HFF-Myc (cell line): ENCODE data around the gene UNK.
A peak's percentile ranks its signal among the peaks of the same experiment; 100 is the strongest.

Experiments
- DNase-seq: peaks from one replicate; pipeline ENCODE4 v3.0.0-alpha.2; 2011; ENCODE audit warnings: low read depth; ENCODE audit errors: extremely low read depth
- H3K4me3 ChIP-seq: replicated peaks from 2 replicates; pipeline ENCODE4 v1.5.1; 2011; ENCODE audit warnings: low read depth, mild to moderate bottlenecking, control low read depth, low read length
- TF ChIP-seq, protein P1 (sequence below): IDR thresholded peaks from 2 replicates; pipeline ENCODE4 v1.5.1; 2012; ENCODE audit warnings: mild to moderate bottlenecking, low read depth, low read length, control low read depth; ENCODE audit errors: missing control alignments

The UNK gene

DNA sequence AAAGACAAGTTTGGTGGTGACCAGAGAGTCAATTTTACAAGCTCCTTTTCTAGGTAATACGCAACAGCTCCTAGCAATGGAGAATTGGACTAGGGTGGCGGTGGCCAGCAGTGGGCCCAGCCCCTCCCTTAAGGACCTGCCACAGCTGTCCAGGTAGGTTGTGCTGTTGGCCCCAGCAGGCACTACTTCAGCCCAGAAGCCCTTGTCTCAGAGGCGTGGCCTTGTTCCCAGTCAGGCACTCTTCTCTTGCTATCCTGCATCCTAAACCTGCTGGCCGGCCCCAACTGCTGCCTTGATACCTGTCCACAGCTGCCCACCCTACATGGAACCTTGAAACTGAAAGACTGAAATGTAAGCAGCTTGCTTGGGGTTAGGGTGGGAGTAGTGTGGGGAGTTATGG, 18.6 kb upstream of the UNK start:
- DNase-seq: no peak
- H3K4me3 ChIP-seq: no peak overlapping the region
- TF ChIP-seq, protein P1, sequence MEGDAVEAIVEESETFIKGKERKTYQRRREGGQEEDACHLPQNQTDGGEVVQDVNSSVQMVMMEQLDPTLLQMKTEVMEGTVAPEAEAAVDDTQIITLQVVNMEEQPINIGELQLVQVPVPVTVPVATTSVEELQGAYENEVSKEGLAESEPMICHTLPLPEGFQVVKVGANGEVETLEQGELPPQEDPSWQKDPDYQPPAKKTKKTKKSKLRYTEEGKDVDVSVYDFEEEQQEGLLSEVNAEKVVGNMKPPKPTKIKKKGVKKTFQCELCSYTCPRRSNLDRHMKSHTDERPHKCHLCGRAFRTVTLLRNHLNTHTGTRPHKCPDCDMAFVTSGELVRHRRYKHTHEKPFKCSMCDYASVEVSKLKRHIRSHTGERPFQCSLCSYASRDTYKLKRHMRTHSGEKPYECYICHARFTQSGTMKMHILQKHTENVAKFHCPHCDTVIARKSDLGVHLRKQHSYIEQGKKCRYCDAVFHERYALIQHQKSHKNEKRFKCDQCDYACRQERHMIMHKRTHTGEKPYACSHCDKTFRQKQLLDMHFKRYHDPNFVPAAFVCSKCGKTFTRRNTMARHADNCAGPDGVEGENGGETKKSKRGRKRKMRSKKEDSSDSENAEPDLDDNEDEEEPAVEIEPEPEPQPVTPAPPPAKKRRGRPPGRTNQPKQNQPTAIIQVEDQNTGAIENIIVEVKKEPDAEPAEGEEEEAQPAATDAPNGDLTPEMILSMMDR: no peak

DNA sequence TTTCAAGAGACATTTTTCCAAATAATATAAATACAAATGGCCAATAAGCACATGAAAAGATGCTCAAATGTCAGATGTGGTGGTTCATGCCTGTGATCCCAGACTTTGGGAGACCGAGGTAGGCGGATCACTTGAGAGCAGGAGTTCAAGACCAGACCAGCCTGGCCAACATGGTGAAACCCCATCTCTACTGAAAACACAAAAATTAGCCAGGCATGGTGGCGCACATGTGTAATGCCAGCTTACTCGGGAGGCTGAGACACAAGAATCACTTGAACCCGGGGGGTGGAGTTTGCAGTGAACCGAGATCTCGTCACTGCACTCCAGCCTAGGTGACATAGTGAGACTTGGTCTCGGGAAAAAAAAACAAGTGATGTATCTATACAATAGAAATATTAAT, 16.7 kb upstream of the UNK start:
- no peak for DNase-seq
- TF ChIP-seq, protein P1: no peak
- no peak overlapping the region for H3K4me3 ChIP-seq

DNA sequence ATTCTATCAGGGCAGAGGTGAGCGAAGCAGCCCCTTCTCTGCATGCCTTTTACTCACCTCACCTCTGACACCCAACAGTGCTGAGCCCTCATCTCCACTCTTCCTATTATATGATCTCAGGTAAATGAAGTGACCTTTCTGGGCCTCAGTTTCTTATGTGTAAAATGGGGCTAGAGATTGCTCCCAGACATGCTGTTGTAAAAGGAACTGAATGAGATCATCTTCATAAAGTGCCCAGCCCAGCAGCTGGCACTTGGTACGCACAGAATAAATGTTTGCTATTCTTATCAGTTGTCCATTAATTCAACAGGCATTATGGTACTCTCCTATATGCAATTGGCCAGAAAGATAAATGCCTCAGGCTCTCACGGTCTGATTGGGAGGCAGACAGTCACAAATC, 15.1 kb upstream of the UNK start:
- DNase-seq: no peak
- TF ChIP-seq, protein P1: no peak
- no peak overlapping the region for H3K4me3 ChIP-seq

DNA sequence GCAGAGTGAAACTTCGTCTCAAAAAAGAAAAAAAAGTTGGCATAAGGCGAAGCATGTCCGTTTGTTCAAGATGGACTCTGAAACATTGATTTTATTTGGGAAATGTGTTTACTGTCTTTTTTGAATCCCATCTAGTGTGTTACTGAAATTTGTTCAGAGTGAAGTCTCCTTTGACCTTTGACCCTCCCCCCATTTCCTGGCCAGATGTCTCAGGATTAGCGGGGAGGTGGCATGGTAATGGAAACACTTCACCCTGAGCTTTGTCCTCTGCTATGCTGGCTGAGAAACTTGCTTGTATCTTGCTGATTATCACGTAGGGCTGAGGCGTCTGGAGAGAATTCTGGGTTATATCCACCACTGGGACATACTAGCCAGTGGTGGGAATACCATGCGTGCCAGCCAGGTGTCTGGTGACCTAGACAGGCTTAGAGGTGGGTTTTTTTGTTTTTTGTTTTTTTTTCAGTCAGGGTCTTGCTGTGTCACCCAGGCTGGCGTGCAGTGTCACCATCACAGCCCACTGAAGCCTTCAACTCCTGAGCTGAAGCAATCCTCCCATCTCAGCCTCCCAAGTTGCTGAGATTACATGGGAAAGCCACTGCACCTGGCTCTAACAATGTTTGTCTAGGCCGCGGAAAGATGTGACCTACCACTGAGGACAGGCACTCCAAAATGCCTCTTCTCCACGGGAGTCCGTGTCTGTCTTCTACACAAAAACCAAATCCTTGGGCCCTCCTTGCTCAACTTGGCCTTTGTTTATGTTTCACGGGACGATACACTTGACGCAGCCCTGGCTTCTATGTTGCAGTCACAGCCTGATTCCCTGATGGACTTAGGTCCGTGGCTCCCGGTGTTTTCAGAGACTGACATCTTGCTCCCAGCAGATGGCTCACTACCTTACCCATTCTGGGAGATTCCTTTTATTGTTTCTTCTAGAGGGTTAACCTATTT, 13.0 kb upstream of the UNK start:
- TF ChIP-seq, protein P1: peak; percentile 7
- no peak overlapping the region for H3K4me3 ChIP-seq
- no peak for DNase-seq

DNA sequence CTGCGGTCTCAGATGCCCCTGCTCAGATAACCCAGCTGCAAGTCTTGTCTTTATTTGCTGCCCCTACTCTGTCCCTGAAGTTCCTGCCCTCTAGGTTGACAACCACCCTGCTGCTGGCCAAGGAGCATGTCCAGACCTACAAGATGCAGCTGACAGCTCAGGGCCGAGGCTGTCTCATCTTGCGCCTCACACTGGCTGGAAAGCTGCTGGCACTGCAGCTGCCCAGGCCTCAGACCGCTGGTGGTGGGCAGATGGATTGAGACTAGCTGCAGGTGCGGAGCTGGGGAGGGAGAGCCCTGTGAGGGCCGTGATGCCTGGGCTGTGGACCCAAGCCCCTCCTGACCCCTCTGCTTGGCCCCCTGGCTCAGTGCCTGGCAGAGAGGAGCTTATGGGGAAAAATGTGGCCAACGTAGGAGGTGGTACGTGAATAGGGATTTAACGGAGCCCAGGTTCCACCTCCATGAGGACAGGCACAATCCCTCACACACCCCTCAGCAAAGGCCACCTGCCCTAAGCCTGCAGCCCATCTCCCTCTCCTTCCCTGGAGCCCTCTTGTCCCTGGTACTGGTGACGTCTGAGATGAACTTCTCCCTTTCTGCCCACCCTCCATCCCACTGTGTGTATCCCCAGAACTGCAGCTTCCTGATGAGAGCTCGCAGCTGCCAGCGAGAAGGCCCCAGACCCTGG, 11.3 kb upstream of the UNK start:
- TF ChIP-seq, protein P1: no peak
- no peak for DNase-seq
- H3K4me3 ChIP-seq: no peak overlapping the region

DNA sequence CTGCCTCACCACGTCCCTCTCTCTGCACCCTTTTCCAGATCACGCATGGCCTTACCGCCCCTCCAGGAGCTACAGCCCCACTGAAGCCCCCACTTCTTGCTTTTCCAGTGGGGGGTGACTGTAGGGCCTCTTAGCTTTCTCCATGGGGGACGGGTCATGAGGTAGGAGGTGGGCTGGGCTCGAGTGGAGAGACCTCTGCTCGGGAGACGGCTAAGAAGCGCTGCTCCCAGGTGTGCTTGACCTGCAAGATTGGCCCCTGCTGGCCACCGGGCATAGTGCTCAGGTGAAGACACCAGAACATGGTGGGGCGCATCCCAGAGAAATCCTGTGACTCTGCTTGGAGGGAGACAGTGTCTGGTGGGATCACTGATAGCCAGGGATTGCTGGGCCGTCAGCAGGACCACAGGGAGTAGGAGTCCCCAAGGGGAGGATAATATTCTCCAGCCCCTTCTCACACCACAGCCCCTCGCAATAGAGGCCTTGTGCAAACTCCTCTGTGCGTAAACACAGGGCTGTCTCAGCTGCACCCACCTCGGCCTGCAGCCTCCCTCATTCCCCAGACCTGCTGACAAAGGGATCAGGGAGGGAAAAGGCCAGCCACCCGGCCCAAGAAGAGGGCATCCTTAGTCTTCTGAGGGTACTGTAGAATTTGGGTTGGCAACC, 10.7 kb upstream of the UNK start:
- H3K4me3 ChIP-seq: no peak overlapping the region
- TF ChIP-seq, protein P1: no peak
- no peak for DNase-seq
